K562 (cell line): ENCODE results near the gene ATP13A2. TPM values are rescaled to one million over a fixed set of nuclear protein-coding genes. Genes with fewer than 3 reads are reported as not detected.
A peak's percentile ranks its signal among the peaks of the same experiment; 100 is the strongest.

Source experiments
- CREB1 ChIP-seq, 2 experiments: sonication (generic) in 1 of 2; formaldehyde crosslinking in 1 of 2; IDR thresholded peaks; 2 replicates each; pipeline versions ENCODE4 v1.6.1 to v1.8.0; 2012 to 2022; ENCODE audit warnings: inconsistent platforms in 1 of 2, mild to moderate bottlenecking in 1 of 2, missing genetic modification reagents in 1 of 2, moderate library complexity in 1 of 2
- DPF2 ChIP-seq: fragments of 450-650 bp; IDR thresholded peaks from 2 replicates; pipeline ENCODE4 v1.6.1; 2016
- FOXK2 ChIP-seq, 2 experiments: fragments of 450-650 bp; IDR thresholded peaks in 1 of 2; conservative IDR thresholded peaks in 1 of 2; 2 replicates each; pipeline ENCODE4 v1.6.1; 2016; ENCODE audit warnings: low read depth in 2 of 2, mild to moderate bottlenecking in 1 of 2
- FOXM1 ChIP-seq, 2 experiments: fragments of 450-650 bp in 1 of 2; sonication (generic) in 1 of 2; formaldehyde crosslinking in 1 of 2; IDR thresholded peaks; 2 replicates each; pipeline versions ENCODE4 v1.6.1 to v1.9.0; 2017 to 2022; ENCODE audit warnings: low read depth in 2 of 2, mild to moderate bottlenecking in 2 of 2, missing genetic modification reagents in 1 of 2, moderate library complexity in 1 of 2
- GABPB1 ChIP-seq: sonication (generic); formaldehyde crosslinking; IDR thresholded peaks from 2 replicates; pipeline ENCODE4 v1.8.0; 2022; ENCODE audit warnings: mild to moderate bottlenecking, missing genetic modification reagents
- GATA2 ChIP-seq: sonication (generic); formaldehyde crosslinking; IDR thresholded peaks from 2 replicates; pipeline ENCODE4 v1.4.0; 2020; ENCODE audit warnings: mild to moderate bottlenecking, missing genetic modification reagents
- KLF13 ChIP-seq: fragments of 450-650 bp; IDR thresholded peaks from 2 replicates; pipeline ENCODE4 v1.6.1; 2016; ENCODE audit warnings: missing genetic modification characterization, low read depth, mild to moderate bottlenecking, missing compliant biosample characterization, moderate library complexity, borderline replicate concordance
- MBD2 ChIP-seq: sonication (generic); IDR thresholded peaks from 2 replicates; pipeline ENCODE4 v1.6.1; 2016; ENCODE audit warnings: low read depth, borderline replicate concordance
- MYC ChIP-seq, 2 experiments: fragments of 250-450 bp in 1 of 2; sonication (Bioruptor Pico) in 1 of 2; IDR thresholded peaks; 2 replicates each; pipeline versions ENCODE4 v1.5.1 to v1.6.1; 2012 to 2021; ENCODE audit warnings: low read depth in 2 of 2, borderline replicate concordance in 1 of 2, improper control_type of control experiment in 1 of 2, low read length in 1 of 2, mild to moderate bottlenecking in 1 of 2, moderate library complexity in 1 of 2
- SIN3A ChIP-seq, 2 experiments: fragments of 150-350 bp in 1 of 2; IDR thresholded peaks; 2 replicates each; pipeline ENCODE4 v1.6.1; 2011 to 2016; ENCODE audit warnings: borderline replicate concordance in 2 of 2, low read depth in 2 of 2, low read length in 2 of 2, mild to moderate bottlenecking in 2 of 2, moderate library complexity in 2 of 2; ENCODE audit not compliant: control insufficient read depth in 1 of 2
- TBP ChIP-seq: optimal IDR thresholded peaks from 2 replicates; pipeline ENCODE3; 2011; ENCODE audit warnings: low read depth, low read length, improper control_type of control experiment
- ZFX ChIP-seq: sonication (generic); formaldehyde crosslinking; IDR thresholded peaks from 2 replicates; pipeline ENCODE4 v1.8.0; 2022; ENCODE audit warnings: mild to moderate bottlenecking, missing genetic modification reagents, moderate library complexity
- polyA plus RNA-seq, 8 experiments: library from polyadenylated mRNA; depleted of rRNA in 4 of 8; stranded (reverse) in 5 of 8; unstranded in 3 of 8; fragments of >200 nt; fragmentation: Nextera tagmentation in 2 of 8; fragmentation: Illumina TruSeq in 1 of 8; extraction: Ambion mirVana in 2 of 8; extraction: Trizol in 1 of 8; gene quantifications; 2 replicates each; pipeline versions ENCODE4 v1.2.1 to v1.2.3, GENCODE V29; 2011 to 2014; ENCODE audit warnings: inconsistent platforms in 1 of 8, missing spikeins in 1 of 8
- total RNA-seq, 7 experiments: library from RNA; depleted of rRNA in 6 of 7; stranded (reverse); fragments of >200 nt in 6 of 7; fragmentation: Illumina TruSeq in 2 of 7; extraction: Trizol in 2 of 7; gene quantifications; 2 replicates each; pipeline versions ENCODE4 v1.2.1 to v1.2.3, GENCODE V29; 2011 to 2021; ENCODE audit warnings: low replicate concordance in 1 of 7
- TF ChIP-seq, protein P1 (sequence below): fragments of 250-450 bp; sonication (Bioruptor Pico); IDR thresholded peaks from 2 replicates; pipeline ENCODE4 v1.8.0; 2022; ENCODE audit warnings: moderate library complexity, mild to moderate bottlenecking, inconsistent platforms
- TF ChIP-seq, protein P2 (sequence below), 2 experiments: fragments of 450-650 bp; conservative IDR thresholded peaks; 2 replicates each; pipeline ENCODE4 v1.6.1; 2017; ENCODE audit warnings: mild to moderate bottlenecking in 2 of 2, moderate library complexity in 2 of 2
- TF ChIP-seq, protein P3 (sequence below): fragments of 250-450 bp; sonication (Bioruptor Pico); IDR thresholded peaks from 2 replicates; pipeline ENCODE4 v1.4.0; 2020; ENCODE audit warnings: mild to moderate bottlenecking
- TF ChIP-seq, protein P4 (sequence below), 2 experiments: IDR thresholded peaks; 2 replicates each; pipeline ENCODE4 v1.6.1; 2011; ENCODE audit warnings: borderline replicate concordance in 1 of 2, control low read depth in 1 of 2, low read depth in 1 of 2, low read length in 1 of 2, mild to moderate bottlenecking in 1 of 2, mixed read lengths in 1 of 2, moderate library complexity in 1 of 2; ENCODE audit not compliant: insufficient read depth in 1 of 2, insufficient read length in 1 of 2, poor library complexity in 1 of 2, severe bottlenecking in 1 of 2; ENCODE audit errors: extremely low read depth in 1 of 2

ATP13A2 gene
- total and polyA plus RNA-seq, 9 of the 15 experiments (the other 6 are each of a cell fraction or from before 2014, with no cell fraction given) = 0.36 to 56.3 (median 16.3) TPM

DNA sequence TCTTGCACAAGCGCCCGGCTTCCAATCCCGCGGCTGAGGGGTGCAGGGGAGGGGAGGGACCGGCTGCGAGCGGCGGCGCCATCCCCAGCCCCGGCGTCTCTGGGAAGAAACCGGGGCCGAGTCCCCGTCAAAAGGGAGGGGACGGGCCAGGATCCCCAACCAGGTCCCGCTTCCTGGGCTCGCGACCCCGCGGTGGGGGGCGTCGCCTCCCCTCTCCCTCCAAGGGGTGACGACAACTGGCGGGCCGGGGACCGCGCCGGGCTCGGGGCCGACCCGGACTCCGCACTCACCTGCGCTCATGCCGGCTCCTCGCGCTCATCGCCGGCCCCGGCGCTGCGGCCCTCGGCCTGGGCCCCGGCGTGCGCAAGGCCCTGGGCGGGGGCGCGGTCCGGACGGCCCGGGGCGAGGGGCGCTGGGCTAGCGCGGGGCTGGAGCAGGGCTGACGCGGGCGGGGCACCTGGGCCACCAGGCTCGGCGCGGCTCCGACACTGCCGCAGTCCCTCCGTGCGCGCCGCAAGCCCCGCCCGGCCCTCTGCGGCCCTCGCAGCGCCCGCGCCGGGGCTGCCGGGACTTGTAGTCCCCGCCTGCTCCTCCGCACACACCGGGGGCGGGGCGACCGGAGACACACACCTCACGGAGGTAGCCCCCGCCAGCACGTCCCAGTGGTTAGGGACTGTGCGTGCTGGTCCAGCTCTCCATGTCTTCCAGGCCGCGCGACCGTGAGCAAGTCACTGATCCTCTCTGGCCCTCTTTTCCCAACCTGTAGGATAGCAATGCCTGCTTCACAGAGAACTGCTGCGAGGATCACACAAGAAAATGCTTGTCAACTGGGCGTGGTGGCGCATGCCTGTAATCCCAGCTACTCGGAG lies at the start of gene ATP13A2 (continued):
- TF ChIP-seq KLF13 (tag) = peak; percentile 45; the same call in 1 of the 2 replicates
- TF ChIP-seq TBP = peak; percentile 60
- 0 out of 2 replicates have a peak, but pooled peaks have one; percentile 8 for TF ChIP-seq GABPB1 (CRISPR knock-in tag)
- peak; percentile 68; the same call in 1 of the 2 replicates for TF ChIP-seq MYC (IDR thresholded peaks at IDR 0.05; ENCODE audit: low read depth, low read length)
- no peak for TF ChIP-seq MYC (CRISPR knock-in tag; IDR thresholded peaks at IDR 0.05; ENCODE audit: borderline replicate concordance, low read depth)
- TF ChIP-seq CREB1 (IDR thresholded peaks at IDR 0.05) = peak; percentile 84
- peak; percentile 72; the same call in 1 of the 2 replicates for TF ChIP-seq CREB1 (CRISPR knock-in tag; IDR thresholded peaks at IDR 0.05)
- TF ChIP-seq, protein P1, sequence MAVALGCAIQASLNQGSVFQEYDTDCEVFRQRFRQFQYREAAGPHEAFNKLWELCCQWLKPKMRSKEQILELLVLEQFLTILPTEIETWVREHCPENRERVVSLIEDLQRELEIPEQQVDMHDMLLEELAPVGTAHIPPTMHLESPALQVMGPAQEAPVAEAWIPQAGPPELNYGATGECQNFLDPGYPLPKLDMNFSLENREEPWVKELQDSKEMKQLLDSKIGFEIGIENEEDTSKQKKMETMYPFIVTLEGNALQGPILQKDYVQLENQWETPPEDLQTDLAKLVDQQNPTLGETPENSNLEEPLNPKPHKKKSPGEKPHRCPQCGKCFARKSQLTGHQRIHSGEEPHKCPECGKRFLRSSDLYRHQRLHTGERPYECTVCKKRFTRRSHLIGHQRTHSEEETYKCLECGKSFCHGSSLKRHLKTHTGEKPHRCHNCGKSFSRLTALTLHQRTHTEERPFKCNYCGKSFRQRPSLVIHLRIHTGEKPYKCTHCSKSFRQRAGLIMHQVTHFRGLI (CRISPR knock-in tag) = no peak
- 0 out of 2 replicates have a peak, but pooled peaks have one; percentile 16 for TF ChIP-seq DPF2
- peak in 1 of 2 experiments; percentile 25; a peak in 1 of 4 replicates for TF ChIP-seq SIN3A (IDR thresholded peaks at IDR 0.05; ENCODE audit: borderline replicate concordance in 2 of 2, control insufficient read depth in 1 of 2, low read depth in 2 of 2, low read length in 2 of 2)
- TF ChIP-seq, protein P2, sequence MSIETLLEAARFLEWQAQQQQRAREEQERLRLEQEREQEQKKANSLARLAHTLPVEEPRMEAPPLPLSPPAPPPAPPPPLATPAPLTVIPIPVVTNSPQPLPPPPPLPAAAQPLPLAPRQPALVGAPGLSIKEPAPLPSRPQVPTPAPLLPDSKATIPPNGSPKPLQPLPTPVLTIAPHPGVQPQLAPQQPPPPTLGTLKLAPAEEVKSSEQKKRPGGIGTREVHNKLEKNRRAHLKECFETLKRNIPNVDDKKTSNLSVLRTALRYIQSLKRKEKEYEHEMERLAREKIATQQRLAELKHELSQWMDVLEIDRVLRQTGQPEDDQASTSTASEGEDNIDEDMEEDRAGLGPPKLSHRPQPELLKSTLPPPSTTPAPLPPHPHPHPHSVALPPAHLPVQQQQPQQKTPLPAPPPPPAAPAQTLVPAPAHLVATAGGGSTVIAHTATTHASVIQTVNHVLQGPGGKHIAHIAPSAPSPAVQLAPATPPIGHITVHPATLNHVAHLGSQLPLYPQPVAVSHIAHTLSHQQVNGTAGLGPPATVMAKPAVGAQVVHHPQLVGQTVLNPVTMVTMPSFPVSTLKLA (conservative IDR thresholded peaks at IDR 0.05) = peak; percentile 25 to 74; a peak in 1 of 4 replicates
- peak in 1 of 2 experiments; percentile 39; a peak in 1 of 4 replicates for TF ChIP-seq FOXK2 (conservative IDR thresholded peaks at IDR 0.05 in 1 of 2, IDR thresholded peaks at IDR 0.05 in 1 of 2; ENCODE audit: low read depth in 2 of 2)
- TF ChIP-seq GATA2 (CRISPR knock-in tag) = no peak
- TF ChIP-seq, protein P3, sequence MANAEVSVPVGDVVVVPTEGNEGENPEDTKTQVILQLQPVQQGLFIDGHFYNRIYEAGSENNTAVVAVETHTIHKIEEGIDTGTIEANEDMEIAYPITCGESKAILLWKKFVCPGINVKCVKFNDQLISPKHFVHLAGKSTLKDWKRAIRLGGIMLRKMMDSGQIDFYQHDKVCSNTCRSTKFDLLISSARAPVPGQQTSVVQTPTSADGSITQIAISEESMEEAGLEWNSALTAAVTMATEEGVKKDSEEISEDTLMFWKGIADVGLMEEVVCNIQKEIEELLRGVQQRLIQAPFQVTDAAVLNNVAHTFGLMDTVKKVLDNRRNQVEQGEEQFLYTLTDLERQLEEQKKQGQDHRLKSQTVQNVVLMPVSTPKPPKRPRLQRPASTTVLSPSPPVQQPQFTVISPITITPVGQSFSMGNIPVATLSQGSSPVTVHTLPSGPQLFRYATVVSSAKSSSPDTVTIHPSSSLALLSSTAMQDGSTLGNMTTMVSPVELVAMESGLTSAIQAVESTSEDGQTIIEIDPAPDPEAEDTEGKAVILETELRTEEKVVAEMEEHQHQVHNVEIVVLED = peak; percentile 97
- TF ChIP-seq MBD2 = peak; percentile 42; the same call in 1 of the 2 replicates
- TF ChIP-seq, protein P4, sequence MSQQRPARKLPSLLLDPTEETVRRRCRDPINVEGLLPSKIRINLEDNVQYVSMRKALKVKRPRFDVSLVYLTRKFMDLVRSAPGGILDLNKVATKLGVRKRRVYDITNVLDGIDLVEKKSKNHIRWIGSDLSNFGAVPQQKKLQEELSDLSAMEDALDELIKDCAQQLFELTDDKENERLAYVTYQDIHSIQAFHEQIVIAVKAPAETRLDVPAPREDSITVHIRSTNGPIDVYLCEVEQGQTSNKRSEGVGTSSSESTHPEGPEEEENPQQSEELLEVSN (IDR thresholded peaks at IDR 0.05; ENCODE audit: borderline replicate concordance in 1 of 2, extremely low read depth in 1 of 2, insufficient read depth in 1 of 2, insufficient read length in 1 of 2, low read depth in 1 of 2, low read length in 1 of 2, poor library complexity in 1 of 2, severe bottlenecking in 1 of 2) = peak; percentile 18 to 20
- no peak for TF ChIP-seq FOXM1 (IDR thresholded peaks at IDR 0.05; ENCODE audit: low read depth)
- TF ChIP-seq FOXM1 (CRISPR knock-in tag; IDR thresholded peaks at IDR 0.05; ENCODE audit: low read depth) = peak; percentile 17; the same call in 1 of the 2 replicates
- TF ChIP-seq ZFX (CRISPR knock-in tag) = peak; percentile 72
